NCI-H128 (cell line): ENCODE data around the gene LDB2.

Experiments used
- DNase-seq: peaks from one replicate; lab custom pipeline; 2025; ENCODE audit not compliant: unreplicated experiment; lab: John Stamatoyannopoulos, UW

LDB2 gene

GRCh38 chr4:16844816-16845586, 53.4 kb downstream of the LDB2 start:
- DNase-seq = no peak

GRCh38 chr4:16843831-16844508, 54.5 kb downstream of the LDB2 start:
- no peak for DNase-seq

GRCh38 chr4:16838226-16838875, 60.1 kb downstream of the LDB2 start:
- DNase-seq = no peak

GRCh38 chr4:16837475-16837874, 61.0 kb downstream of the LDB2 start:
- no peak for DNase-seq

GRCh38 chr4:16836324-16836723, 62.1 kb downstream of the LDB2 start:
- no peak for DNase-seq

- DNase-seq = no peak
These were observed 62.7 kb downstream of the LDB2 start for GRCh38 chr4:16835597-16836247.

GRCh38 chr4:16834814-16835213, 63.6 kb downstream of the LDB2 start:
- DNase-seq = no peak

GRCh38 chr4:16833722-16834121, 64.7 kb downstream of the LDB2 start:
- DNase-seq = no peak

- no peak for DNase-seq
These were observed 68.4 kb downstream of the LDB2 start for GRCh38 chr4:16830081-16830480.

GRCh38 chr4:16827794-16828724, 70.4 kb downstream of the LDB2 start:
- no peak for DNase-seq

GRCh38 chr4:16827045-16827444, 71.4 kb downstream of the LDB2 start:
- no peak for DNase-seq

GRCh38 chr4:16826406-16826910, 72.0 kb downstream of the LDB2 start:
- DNase-seq = no peak

GRCh38 chr4:16824278-16824806, 74.1 kb downstream of the LDB2 start:
- no peak for DNase-seq

GRCh38 chr4:16820329-16820728, 78.1 kb downstream of the LDB2 start:
- DNase-seq = no peak

- no peak for DNase-seq
These were observed 78.8 kb downstream of the LDB2 start for GRCh38 chr4:16819652-16820051.

- no peak for DNase-seq
These were observed 80.4 kb downstream of the LDB2 start for GRCh38 chr4:16818005-16818404.

- no peak for DNase-seq
These were observed 81.2 kb downstream of the LDB2 start for GRCh38 chr4:16817286-16817685.

- DNase-seq = no peak
These were observed 84.1 kb downstream of the LDB2 start for GRCh38 chr4:16814361-16814760.

GRCh38 chr4:16812041-16812440, 86.4 kb downstream of the LDB2 start:
- no peak for DNase-seq

- no peak for DNase-seq
These were observed 88.5 kb downstream of the LDB2 start for GRCh38 chr4:16809943-16810342.
